Tibial nerve (tissue), 4 donors: ENCODE measurements around the gene FCN1. TPM values are rescaled to one million over a fixed set of nuclear protein-coding genes. Genes with fewer than 3 reads are reported as not detected.

ENCODE experiments used
- DNase-seq, 2 donors: peaks; one replicate each; pipeline ENCODE4 v3.0.0-alpha.2; 2019; ENCODE audit warnings: low spot score in 2 of 2
- H3K27ac ChIP-seq, 4 donors: fragments of 200-600 bp; sonication (generic) in 3 of 4; one replicate each; pipeline ENCODE4 v1.5.1; 2017 to 2019; ENCODE audit warnings: mild to moderate bottlenecking in 1 of 4
- H3K27me3 ChIP-seq, 2 donors: fragments of 200-600 bp; sonication (generic) in 1 of 2; one replicate each; pipeline versions ENCODE4 v1.5.1 to v1.6.0; 2017 to 2019
- H3K36me3 ChIP-seq, 3 donors: fragments of 200-600 bp; sonication (generic); one replicate each; pipeline ENCODE4 v1.5.1; 2018 to 2019
- H3K4me1 ChIP-seq, 4 donors: fragments of 200-600 bp; sonication (generic) in 3 of 4; one replicate each; pipeline ENCODE4 v1.5.1; 2017 to 2019
- H3K4me3 ChIP-seq, 4 donors: fragments of 200-600 bp; sonication (generic) in 3 of 4; one replicate each; pipeline ENCODE4 v1.5.1; 2017 to 2019; ENCODE audit warnings: mild to moderate bottlenecking in 1 of 4, moderate library complexity in 1 of 4
- H3K9me3 ChIP-seq, 4 donors: fragments of 200-600 bp; sonication (generic) in 3 of 4; one replicate each; pipeline ENCODE4 v1.5.1; 2017 to 2019
- EP300 ChIP-seq, 2 donors: sonication (generic); formaldehyde crosslinking; IDR thresholded peaks; one replicate each; pipeline ENCODE4 v1.6.1; 2017; ENCODE audit warnings: antibody characterized with exemption in 2 of 2, mild to moderate bottlenecking in 1 of 2
- POLR2A ChIP-seq, 2 donors: fragments of 450-650 bp; IDR thresholded peaks; one replicate each; pipeline ENCODE4 v1.6.1; 2017; ENCODE audit warnings: antibody characterized with exemption in 2 of 2, mild to moderate bottlenecking in 2 of 2, moderate library complexity in 2 of 2
- WGBS, 2 donors: methylation state at CpG; one replicate each; pipeline ENCODE4 v1.1.5; 2018; 5-methylcytosine and 5-hydroxymethylcytosine counted together
- total RNA-seq, 4 donors: library from RNA; depleted of rRNA; stranded (reverse); fragments of >200 nt; gene quantifications; one replicate each; pipeline ENCODE4 v1.1.0, GENCODE V29; 2016
- TF ChIP-seq, protein P1 (sequence below), 5 experiments: fragments of 200-600 bp in 3 of 5; fragments of 450-650 bp in 2 of 5; sonication (generic) in 3 of 5; IDR thresholded peaks; one replicate each; pipeline ENCODE4 v1.5.1; 2016 to 2019; ENCODE audit warnings: antibody characterized with exemption in 5 of 5, mild to moderate bottlenecking in 3 of 5, moderate library complexity in 2 of 5

FCN1 gene
- total RNA-seq, 4 donors from 2014 or later: under 0.01 to 2.9 (median 0.96) TPM

DNA sequence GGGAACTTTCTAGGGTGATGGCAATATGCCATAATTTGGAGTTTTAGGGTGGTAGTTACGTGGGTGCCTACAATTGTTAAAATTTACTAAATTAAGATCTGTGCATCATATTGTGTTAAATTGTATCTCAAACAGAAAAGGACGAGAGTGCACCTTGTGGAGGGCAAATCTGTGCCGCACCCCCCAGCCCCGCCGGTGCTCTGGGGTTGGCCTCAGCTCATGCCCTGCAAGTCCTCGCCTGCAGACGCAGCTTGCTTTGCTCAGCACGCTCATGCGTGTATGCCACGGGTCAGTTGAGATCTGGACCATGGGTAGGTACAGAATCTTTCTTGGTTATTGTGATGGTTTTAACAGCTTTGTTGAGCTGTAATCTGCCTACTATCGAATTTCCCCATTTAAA lies 33.7 kb upstream of the FCN1 start:
- WGBS, 2 donors: 87 to 88% methylated on average over 11 of the region's 11 CpGs
- peaks cover 0 to 6% (median 0%) of the 10 kb centered on the region in 4 donors for H3K4me1 ChIP-seq
- TF ChIP-seq EP300 (IDR thresholded peaks at IDR 0.05) (no peak), POLR2A (IDR thresholded peaks at IDR 0.05) (no peak)
- TF ChIP-seq, protein P1, sequence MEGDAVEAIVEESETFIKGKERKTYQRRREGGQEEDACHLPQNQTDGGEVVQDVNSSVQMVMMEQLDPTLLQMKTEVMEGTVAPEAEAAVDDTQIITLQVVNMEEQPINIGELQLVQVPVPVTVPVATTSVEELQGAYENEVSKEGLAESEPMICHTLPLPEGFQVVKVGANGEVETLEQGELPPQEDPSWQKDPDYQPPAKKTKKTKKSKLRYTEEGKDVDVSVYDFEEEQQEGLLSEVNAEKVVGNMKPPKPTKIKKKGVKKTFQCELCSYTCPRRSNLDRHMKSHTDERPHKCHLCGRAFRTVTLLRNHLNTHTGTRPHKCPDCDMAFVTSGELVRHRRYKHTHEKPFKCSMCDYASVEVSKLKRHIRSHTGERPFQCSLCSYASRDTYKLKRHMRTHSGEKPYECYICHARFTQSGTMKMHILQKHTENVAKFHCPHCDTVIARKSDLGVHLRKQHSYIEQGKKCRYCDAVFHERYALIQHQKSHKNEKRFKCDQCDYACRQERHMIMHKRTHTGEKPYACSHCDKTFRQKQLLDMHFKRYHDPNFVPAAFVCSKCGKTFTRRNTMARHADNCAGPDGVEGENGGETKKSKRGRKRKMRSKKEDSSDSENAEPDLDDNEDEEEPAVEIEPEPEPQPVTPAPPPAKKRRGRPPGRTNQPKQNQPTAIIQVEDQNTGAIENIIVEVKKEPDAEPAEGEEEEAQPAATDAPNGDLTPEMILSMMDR (IDR thresholded peaks at IDR 0.05): no peak
- no peak overlapping the region for H3K4me3 ChIP-seq
- DNase-seq: no peak
- H3K27me3 ChIP-seq: peaks cover 0 to 11% of the 10 kb centered on the region in 2 donors
- no peaks in the 10 kb centered on the region for H3K36me3 ChIP-seq
- peaks cover 0 to 7% (median 0%) of the 10 kb centered on the region in 4 donors for H3K9me3 ChIP-seq
- no peak overlapping the region for H3K27ac ChIP-seq

DNA sequence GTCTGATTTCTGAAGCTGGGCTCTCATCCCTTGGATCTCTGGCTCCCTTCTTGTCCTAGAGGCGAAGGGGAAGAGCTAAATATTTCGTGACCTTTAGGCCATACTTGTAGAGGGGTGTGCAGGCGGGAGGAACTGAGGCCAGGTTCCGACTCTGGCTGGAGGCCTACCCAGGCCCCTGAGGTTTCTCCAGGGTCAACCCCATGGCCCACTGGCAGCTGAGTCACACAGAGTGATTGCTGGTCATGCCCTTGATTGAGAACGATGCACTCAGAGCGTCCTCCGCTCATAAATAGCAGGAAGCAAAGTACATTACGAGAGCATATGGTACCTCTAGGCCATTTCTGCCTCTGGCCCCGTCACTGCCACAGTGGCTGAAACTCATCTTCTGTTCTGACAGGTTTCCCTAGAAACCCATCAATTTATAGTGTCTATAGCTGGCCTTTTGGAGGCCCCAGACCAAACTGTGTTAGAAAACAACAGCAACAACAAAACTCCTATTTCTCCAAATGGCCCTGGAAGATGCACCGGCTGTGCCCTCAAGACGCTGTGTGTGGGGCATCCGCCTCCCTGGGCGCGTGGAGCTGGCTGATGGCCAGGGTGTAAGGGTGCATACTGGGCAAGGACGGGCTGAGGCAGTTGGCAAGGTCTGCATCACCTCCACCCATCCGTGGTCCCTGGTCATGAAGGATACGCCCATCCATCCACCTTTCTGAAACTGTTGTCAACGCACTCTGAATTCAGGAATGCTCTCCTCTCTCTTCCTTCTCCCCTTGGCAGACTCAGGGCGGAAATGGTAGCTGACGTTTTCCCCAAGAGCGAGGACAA lies 32.9 kb upstream of the FCN1 start:
- H3K27me3 ChIP-seq: peaks cover 0 to 20% of the 10 kb centered on the region in 2 donors
- no peaks in the 10 kb centered on the region for H3K36me3 ChIP-seq
- no peak overlapping the region for H3K4me3 ChIP-seq
- 74 to 77% methylated on average over 21 of the region's 21 CpGs for WGBS, 2 donors
- no peak overlapping the region for H3K27ac ChIP-seq
- DNase-seq: no peak
- TF ChIP-seq, protein P1 (IDR thresholded peaks at IDR 0.05): no peak
- TF ChIP-seq EP300 (IDR thresholded peaks at IDR 0.05): no peak
- TF ChIP-seq POLR2A (IDR thresholded peaks at IDR 0.05): no peak
- peaks cover 0 to 7% (median 0%) of the 10 kb centered on the region in 4 donors for H3K9me3 ChIP-seq
- peaks cover 0 to 6% (median 0%) of the 10 kb centered on the region in 4 donors for H3K4me1 ChIP-seq

DNA sequence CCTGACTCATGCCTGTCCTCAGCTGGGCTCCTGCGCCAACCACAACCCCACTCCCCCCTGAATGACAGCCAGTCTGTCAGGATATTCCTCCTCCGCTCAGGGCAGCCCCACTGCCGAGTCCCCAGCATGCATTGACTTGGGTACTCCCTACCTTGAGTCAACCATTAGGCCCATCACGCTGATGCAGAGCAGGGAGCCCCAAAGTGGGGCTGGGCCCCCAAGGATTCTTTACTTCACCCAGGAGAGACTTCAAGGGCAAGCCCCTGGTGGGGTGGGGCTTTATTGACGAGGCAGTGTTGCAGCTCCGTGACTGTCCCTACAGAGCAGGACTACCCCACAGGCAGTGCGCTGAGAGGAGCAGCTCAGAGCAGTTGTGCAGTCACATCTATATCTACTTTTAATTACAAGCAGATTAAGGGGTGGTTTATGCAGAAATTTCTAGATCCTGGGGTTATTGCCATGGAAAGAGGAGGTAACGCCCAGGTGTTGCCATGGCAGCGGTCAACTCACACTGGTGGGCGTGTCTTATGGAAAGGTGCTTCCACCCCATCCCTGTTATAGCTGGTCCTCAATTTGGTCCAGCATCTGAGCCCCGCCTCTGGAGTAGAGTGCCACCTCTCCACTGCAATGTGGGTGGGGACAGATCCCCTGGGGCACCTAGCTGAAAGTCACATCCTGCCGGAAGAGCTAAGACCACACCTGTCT lies 32.1 kb upstream of the FCN1 start:
- Histone ChIP-seq H3K4me1 (peaks cover 0 to 8% (median 0%) of the 10 kb centered on the region in 4 donors), H3K36me3 (no peaks in the 10 kb centered on the region), H3K4me3 (no peak overlapping the region), H3K27me3 (peaks cover 0 to 27% of the 10 kb centered on the region in 2 donors), H3K9me3 (peaks cover 0 to 7% (median 0%) of the 10 kb centered on the region in 4 donors), H3K27ac (no peak overlapping the region)
- TF ChIP-seq, protein P1 (IDR thresholded peaks at IDR 0.05): no peak
- TF ChIP-seq POLR2A (IDR thresholded peaks at IDR 0.05) (no peak), EP300 (IDR thresholded peaks at IDR 0.05) (no peak)
- DNase-seq: no peak
- 88 to 90% methylated on average over 12 of the region's 12 CpGs for WGBS, 2 donors

GRCh38 chr9:134948149-134948548 lies 30.4 kb upstream of the FCN1 start:
- no peak for TF ChIP-seq EP300 (IDR thresholded peaks at IDR 0.05)
- TF ChIP-seq POLR2A (IDR thresholded peaks at IDR 0.05): no peak
- TF ChIP-seq, protein P1 (IDR thresholded peaks at IDR 0.05): no peak
- Histone ChIP-seq H3K9me3 (peaks cover 0 to 7% (median 0%) of the 10 kb centered on the region in 4 donors), H3K27ac (no peak overlapping the region), H3K36me3 (no peaks in the 10 kb centered on the region), H3K4me3 (no peak overlapping the region), H3K4me1 (peaks cover 0 to 25% (median 0%) of the 10 kb centered on the region in 4 donors), H3K27me3 (peaks cover 0 to 40% of the 10 kb centered on the region in 2 donors)
- 88 to 92% methylated on average over 6 to 10 of the region's 11 CpGs for WGBS, 2 donors
- DNase-seq: no peak
